Measurements from ENCODE around the gene POC1B. TPM values are rescaled to one million over a fixed set of nuclear protein-coding genes. Genes with fewer than 3 reads are reported as not detected.
A peak's percentile ranks its signal among the peaks of the same experiment; 100 is the strongest.

Gene POC1B
- total RNA-seq, 1 experiment from 2014 or later: 14.1 TPM

GRCh38 chr12:89376844-89377243, 149.0 kb downstream of the POC1B start:
- no peak overlapping the region for H3K4me3 Mint-ChIP-seq (ENCODE audit: unreplicated experiment)
- H3K27me3 Mint-ChIP-seq (ENCODE audit: insufficient read depth, unreplicated experiment): no peaks in the 10 kb centered on the region
- TF ChIP-seq CTCF (IDR thresholded peaks at IDR 0.05; ENCODE audit: insufficient read depth in 1 of 2, low read depth in 1 of 2, low read length in 1 of 2, severe bottlenecking in 1 of 2, unreplicated experiment in 1 of 2): no peak
- no peak for DNase-seq
- intact Hi-C loops (cut with micrococcal nuclease; ENCODE audit: unreplicated experiment): no loop called here
- ChIA-PET POLR2A (interaction anchor here (2.3 kb wide), 1 partner anchor 24 kb away, joined by 14 read pairs; the partner anchor contains the start of gene DUSP6), CTCF (no interaction called here)
- Histone ChIP-seq H3K9me3 (no peaks in the 10 kb centered on the region), H3K4me3 (ENCODE audit: low read depth, low read length) (no peak overlapping the region), H3K4me1 (peaks cover 85% of the 10 kb centered on the region), H3K36me3 (ENCODE audit: control insufficient read depth, insufficient read depth, low read length) (no peaks in the 10 kb centered on the region), H3K27me3 (replicated peaks; ENCODE audit: control insufficient read depth, insufficient read depth, low read length) (no peaks in the 10 kb centered on the region)
- H3K9me3 Mint-ChIP-seq (ENCODE audit: unreplicated experiment): no peaks in the 10 kb centered on the region
- peaks cover 23% of the 10 kb centered on the region for H3K4me1 Mint-ChIP-seq (ENCODE audit: low read depth, unreplicated experiment)
- no TSS peak for BruUV-seq (replicated peaks)
- H3K36me3 Mint-ChIP-seq (ENCODE audit: insufficient read depth, unreplicated experiment): peaks cover 10% of the 10 kb centered on the region
- peak overlapping the region; percentile 89 for H3K27ac Mint-ChIP-seq (ENCODE audit: unreplicated experiment)

GRCh38 chr12:89376202-89376529, 149.7 kb downstream of the POC1B start:
- intact Hi-C loops (cut with micrococcal nuclease; ENCODE audit: unreplicated experiment): no loop called here
- Histone ChIP-seq H3K4me1 (peaks cover 85% of the 10 kb centered on the region), H3K4me3 (ENCODE audit: low read depth, low read length) (no peak overlapping the region), H3K36me3 (ENCODE audit: control insufficient read depth, insufficient read depth, low read length) (no peaks in the 10 kb centered on the region), H3K9me3 (no peaks in the 10 kb centered on the region), H3K27me3 (replicated peaks; ENCODE audit: control insufficient read depth, insufficient read depth, low read length) (no peaks in the 10 kb centered on the region)
- Mint-ChIP-seq H3K9me3 (ENCODE audit: unreplicated experiment) (no peaks in the 10 kb centered on the region), H3K4me1 (ENCODE audit: low read depth, unreplicated experiment) (peaks cover 30% of the 10 kb centered on the region), H3K27me3 (ENCODE audit: insufficient read depth, unreplicated experiment) (no peaks in the 10 kb centered on the region), H3K36me3 (ENCODE audit: insufficient read depth, unreplicated experiment) (peaks cover 10% of the 10 kb centered on the region), H3K27ac (ENCODE audit: unreplicated experiment) (peak overlapping the region; percentile 89), H3K4me3 (ENCODE audit: unreplicated experiment) (no peak overlapping the region)
- POLR2A ChIA-PET: interaction anchor here (2.3 kb wide), 1 partner anchor 23 kb away, joined by 14 read pairs; the partner anchor contains the start of gene DUSP6
- no TSS peak for BruUV-seq (replicated peaks)
- CTCF ChIA-PET: no interaction called here
- no peak for DNase-seq
- TF ChIP-seq CTCF (IDR thresholded peaks at IDR 0.05; ENCODE audit: insufficient read depth in 1 of 2, low read depth in 1 of 2, low read length in 1 of 2, severe bottlenecking in 1 of 2, unreplicated experiment in 1 of 2): no peak

DNA sequence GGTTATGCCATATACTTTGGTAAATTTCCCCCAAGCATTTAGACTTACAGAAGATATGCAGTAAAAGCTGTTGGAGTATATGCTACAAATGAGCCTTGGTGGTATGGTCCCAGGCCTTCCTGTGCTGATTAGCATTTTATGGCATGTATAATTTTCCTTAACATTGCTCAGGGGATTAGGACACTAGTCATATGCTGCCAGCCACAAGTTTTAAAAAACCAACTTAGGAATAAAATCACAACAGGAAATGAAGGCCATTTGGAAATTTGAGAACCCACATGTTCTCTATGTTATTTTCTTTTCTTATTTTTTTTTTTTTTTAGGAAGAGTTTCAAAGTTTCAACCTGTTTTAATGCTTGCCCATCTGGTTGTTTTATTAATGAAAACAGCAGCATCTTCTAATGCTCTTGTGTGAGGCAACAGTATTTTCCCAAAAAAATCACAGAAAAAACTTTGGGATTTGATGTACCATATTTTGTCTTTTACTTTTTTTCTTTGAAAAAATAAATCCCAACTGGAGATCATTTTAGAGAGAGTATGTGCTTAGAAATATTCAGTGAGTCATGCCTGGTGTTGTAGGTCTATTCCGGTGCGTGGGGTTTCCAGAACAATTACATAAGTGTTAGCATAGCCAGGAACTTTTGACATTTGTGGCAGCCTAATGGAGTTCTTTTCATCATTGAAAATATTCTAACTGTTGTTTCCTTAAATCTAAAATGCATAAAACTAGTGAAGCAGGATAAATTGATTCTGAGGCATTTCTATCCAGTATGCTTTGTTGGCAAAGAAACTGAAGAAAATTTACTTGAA, 151.9 kb downstream of the POC1B start:
- no peak for TF ChIP-seq CTCF (IDR thresholded peaks at IDR 0.05; ENCODE audit: insufficient read depth in 1 of 2, low read depth in 1 of 2, low read length in 1 of 2, severe bottlenecking in 1 of 2, unreplicated experiment in 1 of 2)
- no TSS peak for BruUV-seq (replicated peaks)
- no peaks in the 10 kb centered on the region for H3K27me3 ChIP-seq (replicated peaks; ENCODE audit: control insufficient read depth, insufficient read depth, low read length)
- Mint-ChIP-seq H3K4me3 (ENCODE audit: unreplicated experiment) (no peak overlapping the region), H3K27ac (ENCODE audit: unreplicated experiment) (no peak overlapping the region), H3K27me3 (ENCODE audit: insufficient read depth, unreplicated experiment) (no peaks in the 10 kb centered on the region), H3K4me1 (ENCODE audit: low read depth, unreplicated experiment) (peaks cover 45% of the 10 kb centered on the region), H3K9me3 (ENCODE audit: unreplicated experiment) (no peaks in the 10 kb centered on the region), H3K36me3 (ENCODE audit: insufficient read depth, unreplicated experiment) (peaks cover 7% of the 10 kb centered on the region)
- ChIA-PET CTCF (interaction anchor here (0.6 kb wide), 1 partner anchor 20 kb away, joined by 3 read pairs; no protein-coding TSS in a partner anchor), POLR2A (no interaction called here)
- no peak for DNase-seq
- intact Hi-C loops (cut with micrococcal nuclease; ENCODE audit: unreplicated experiment): no loop called here
- no peak overlapping the region for H3K4me3 ChIP-seq (ENCODE audit: low read depth, low read length)
- no peaks in the 10 kb centered on the region for H3K9me3 ChIP-seq
- H3K36me3 ChIP-seq (ENCODE audit: control insufficient read depth, insufficient read depth, low read length): no peaks in the 10 kb centered on the region
- H3K4me1 ChIP-seq: peaks cover 92% of the 10 kb centered on the region

All from Caco-2 (cell line).